Smooth muscle cell of the coronary artery (primary cell): ENCODE data around the gene DNAJB8. TPM values are rescaled to one million over a fixed set of nuclear protein-coding genes. Genes with fewer than 3 reads are reported as not detected.

ENCODE experiments used
- total RNA-seq: library from RNA; depleted of rRNA; stranded (reverse); fragments of >200 nt; gene quantifications from 2 replicates; pipeline ENCODE4 v1.2.3, GENCODE V29; 2014; ENCODE audit warnings: low replicate concordance

Gene DNAJB8
- total RNA-seq = not detected in 2 replicates

DNA sequence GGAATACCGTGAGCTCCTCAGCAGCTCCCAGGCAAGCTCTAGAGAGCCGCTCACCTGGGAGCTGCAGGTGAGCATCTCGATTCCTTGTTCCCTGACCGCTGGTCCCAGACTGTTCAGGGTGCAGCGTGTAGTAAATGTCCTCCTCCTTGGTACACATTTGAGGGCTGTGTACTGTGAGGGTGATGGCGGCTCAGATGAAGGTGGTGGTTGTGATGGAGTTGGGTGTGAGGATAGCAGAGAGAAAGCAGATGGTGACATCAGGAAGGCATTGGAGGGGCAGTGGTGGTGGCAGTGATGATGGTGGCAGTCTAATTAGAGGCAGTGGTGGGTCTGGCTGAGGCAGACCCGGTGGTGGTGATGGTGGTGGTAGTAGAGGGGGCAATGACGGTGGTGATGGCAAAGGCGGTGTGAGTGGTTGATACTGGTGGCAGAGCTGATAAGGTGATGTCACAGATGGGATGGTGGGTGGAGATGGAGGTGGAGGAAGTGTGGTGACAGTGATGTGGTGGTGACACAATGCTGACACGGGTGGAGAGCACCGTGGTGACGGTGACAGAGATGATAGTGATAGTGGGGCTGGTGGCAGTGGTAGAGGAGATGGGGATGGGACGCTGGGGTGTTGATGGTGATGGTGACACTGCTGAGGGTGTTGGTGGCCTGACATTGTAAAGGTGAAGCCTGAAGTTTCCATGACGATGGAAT lies at the start of gene DNAJB8:
Gene DNAJB8, minus strand, starts transcription at position 51 of the 702 bp plus-strand sequence. CDS start 3,645 bp downstream, outside the sequence.

DNA sequence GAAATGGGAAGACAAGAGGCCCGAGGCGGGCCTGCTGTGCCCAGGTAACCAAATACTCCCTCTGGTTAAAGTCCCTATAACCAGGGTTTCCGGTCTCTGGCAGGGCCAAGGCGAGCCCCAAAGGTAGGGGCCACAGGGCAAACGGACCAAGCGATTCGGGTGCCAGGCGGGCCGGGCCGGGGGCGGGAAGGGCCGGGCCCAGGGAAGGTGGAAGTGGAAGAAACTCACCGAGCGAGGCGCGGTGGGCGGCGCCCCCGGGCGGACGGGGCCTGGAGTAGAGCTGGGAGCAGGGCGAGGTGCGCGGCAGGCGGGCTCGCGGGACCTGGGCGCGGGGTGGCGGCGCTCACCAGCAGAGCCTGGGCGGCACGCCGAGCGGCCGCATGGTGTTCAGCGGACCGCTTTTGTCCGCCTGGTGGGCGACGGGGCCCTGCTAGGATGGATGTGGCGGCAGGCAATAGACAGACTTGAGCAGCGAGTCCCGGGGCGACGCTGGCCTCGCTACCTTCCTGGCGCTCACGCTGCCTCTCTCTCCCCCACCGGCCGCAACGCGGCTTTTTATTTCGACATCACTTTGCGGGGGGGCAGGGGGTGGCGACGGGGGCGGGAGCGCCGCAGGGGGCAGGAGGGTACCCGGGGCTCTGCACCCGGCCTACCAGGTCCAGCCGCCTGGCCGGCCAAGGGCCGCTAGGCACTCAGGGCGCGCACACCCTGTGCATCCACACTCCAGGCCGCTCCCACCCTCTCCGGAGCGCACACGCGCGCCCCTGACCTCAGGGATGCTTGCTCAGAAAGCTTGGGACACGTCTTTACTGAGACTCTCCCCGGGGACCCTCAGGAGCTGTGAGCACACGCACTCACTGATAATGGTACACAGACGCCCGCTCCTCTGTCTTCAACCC lies 26.2 kb upstream of the DNAJB8 start, which contains the start of gene GATA2:
Gene GATA2, minus strand, starts transcription at position 531 of the 899 bp plus-strand sequence. CDS start 6,170 bp downstream, outside the sequence.

Other genes starting within 250 kb of the DNAJB8 start
- 0.12 and 2.9 TPM in 2 replicates for gene GATA2, start 26.3 kb upstream of the DNAJB8 start, total RNA-seq
- gene RPN1, start 183.9 kb upstream of the DNAJB8 start, total RNA-seq = 490 and 520 TPM in 2 replicates